AG09319 (cell line): Measurements from ENCODE around the gene DCAF5.

Source experiments
- DNase-seq: peaks from one replicate; pipeline ENCODE4 v3.0.0-alpha.2; 2010; ENCODE audit warnings: low read depth; ENCODE audit errors: extremely low read depth
- TF ChIP-seq, protein P1 (sequence below): IDR thresholded peaks from 2 replicates; pipeline ENCODE4 v1.5.1; 2011; ENCODE audit warnings: low read depth, mild to moderate bottlenecking, inconsistent platforms, low read length, moderate library complexity

Gene DCAF5

DNA sequence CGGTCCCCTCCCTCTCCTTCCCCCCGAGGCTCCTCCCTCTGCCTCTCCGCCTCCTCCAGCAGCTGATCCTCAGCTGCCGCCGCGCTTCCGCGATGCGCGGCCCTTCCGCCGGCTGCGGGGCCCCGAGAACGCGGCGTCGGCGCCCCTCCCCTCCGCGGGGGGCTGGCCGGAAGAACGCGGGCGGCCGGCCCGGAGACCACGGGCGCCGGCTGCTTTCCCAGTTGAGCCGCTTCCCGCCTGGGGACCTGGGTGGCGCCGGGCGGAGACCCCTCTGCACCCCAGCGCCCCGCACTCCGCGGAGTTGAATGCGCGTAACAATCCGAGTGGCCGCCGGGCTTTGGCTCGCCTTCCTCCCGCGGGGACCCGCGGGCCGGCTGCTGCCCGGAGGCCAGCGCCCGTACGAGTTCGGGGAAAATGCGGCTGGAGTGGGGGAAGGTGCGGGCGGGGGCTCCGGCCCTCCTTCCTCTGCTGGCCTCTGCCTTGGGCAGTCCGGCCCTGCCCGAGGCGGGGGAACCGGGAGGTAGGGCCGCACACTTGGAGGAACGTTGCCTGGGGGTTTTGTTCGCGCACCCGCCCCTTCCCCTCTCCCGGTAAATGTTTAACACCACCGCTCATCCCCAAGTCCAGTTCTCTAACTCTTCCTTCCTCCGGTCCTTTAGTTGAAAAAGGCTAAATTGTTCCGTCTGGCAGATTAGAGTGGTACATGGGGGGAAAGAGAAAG lies 393 bp upstream of the DCAF5 start:
- TF ChIP-seq, protein P1, sequence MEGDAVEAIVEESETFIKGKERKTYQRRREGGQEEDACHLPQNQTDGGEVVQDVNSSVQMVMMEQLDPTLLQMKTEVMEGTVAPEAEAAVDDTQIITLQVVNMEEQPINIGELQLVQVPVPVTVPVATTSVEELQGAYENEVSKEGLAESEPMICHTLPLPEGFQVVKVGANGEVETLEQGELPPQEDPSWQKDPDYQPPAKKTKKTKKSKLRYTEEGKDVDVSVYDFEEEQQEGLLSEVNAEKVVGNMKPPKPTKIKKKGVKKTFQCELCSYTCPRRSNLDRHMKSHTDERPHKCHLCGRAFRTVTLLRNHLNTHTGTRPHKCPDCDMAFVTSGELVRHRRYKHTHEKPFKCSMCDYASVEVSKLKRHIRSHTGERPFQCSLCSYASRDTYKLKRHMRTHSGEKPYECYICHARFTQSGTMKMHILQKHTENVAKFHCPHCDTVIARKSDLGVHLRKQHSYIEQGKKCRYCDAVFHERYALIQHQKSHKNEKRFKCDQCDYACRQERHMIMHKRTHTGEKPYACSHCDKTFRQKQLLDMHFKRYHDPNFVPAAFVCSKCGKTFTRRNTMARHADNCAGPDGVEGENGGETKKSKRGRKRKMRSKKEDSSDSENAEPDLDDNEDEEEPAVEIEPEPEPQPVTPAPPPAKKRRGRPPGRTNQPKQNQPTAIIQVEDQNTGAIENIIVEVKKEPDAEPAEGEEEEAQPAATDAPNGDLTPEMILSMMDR: no peak
- DNase-seq: peak; percentile 72

DNA sequence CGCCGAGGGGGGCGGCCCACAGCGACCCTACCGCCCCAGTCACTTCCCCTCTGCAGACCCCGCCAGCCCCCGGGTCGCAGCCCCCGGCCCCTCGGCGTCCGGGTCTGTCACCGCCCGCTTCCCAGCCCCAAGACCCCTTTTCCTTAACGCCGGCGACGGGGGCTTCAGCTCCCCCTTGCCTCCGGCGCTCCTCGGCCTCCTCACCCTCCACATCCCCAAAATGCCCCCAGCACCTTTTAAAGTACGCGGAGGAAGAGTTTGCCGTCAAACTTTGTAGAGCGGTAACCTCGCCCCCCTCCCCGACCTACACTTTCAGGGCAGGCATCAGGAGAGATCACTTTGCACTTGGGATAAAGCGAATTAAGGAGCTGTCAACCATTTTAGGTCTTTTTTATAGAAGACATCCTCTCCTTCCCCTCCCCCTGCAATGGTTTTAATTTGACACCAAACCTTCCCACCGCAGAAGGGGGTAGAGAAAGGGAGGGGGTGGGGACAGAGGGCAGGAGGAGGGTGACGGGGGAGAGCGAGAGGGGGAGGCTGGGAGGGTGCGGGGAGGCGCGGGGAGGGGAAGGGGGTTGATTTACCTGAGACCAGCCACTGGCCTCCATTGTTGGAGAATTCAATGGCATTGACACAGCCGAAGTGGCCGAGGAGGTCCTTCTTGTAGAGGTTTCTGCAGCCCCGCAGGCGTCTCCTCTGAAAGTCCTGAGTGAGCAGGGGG lies 578 bp downstream of the DCAF5 start:
- TF ChIP-seq, protein P1: no peak
- DNase-seq: no peak

GRCh38 chr14:69151458-69152180 lies 1.3 kb downstream of the DCAF5 start:
- TF ChIP-seq, protein P1: peak; percentile 29
- no peak for DNase-seq

DNA sequence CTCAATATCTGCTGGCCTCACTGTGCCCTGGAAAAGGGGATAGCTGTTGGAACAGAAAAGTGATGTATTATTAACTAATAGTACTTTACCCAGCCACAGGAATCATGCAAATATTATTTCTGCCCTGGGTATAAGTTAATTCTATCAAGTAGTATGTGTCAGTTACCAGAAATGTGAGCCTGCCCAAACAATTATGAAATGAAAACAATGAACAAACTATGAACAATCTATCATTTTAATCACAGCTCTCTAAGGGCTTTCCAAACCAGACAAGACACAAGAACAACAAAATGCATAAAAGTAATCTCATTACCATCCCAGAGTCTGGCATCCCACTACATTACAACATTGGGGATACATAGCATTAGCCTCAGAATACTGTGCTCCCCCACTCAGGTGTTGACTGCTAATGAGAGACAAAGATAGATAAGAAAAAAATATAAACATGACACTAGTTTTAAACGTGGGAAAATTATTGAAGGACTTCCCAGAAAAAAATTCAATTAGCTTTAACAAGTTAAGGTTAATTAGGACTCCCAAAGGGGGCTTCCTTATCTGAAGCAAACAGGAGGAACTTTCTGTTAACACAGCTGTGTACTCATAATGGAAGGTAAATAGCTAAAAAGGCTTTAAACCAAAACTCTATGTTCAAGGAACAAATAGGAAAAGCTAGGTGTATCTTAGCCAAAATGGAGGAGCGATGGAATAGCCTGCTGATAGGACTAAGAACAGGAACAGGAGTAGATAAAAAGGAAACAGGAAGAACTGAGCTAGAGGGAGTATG lies 3.3 kb downstream of the DCAF5 start:
- TF ChIP-seq, protein P1: no peak
- no peak for DNase-seq

GRCh38 chr14:69142101-69142500 lies 10.8 kb downstream of the DCAF5 start:
- DNase-seq: no peak
- TF ChIP-seq, protein P1: no peak

GRCh38 chr14:69141550-69141949 lies 11.4 kb downstream of the DCAF5 start:
- TF ChIP-seq, protein P1: no peak
- DNase-seq: no peak
